HG03066 (cell line): Measurements from ENCODE around the gene LSM7.

Source experiments
- ATAC-seq: cut with Tn5 transposase; IDR thresholded peaks from one replicate; pipeline ENCODE4 v1.9.1; 2021; ENCODE audit warnings: low read depth; ENCODE audit not compliant: unreplicated experiment

The LSM7 gene

DNA sequence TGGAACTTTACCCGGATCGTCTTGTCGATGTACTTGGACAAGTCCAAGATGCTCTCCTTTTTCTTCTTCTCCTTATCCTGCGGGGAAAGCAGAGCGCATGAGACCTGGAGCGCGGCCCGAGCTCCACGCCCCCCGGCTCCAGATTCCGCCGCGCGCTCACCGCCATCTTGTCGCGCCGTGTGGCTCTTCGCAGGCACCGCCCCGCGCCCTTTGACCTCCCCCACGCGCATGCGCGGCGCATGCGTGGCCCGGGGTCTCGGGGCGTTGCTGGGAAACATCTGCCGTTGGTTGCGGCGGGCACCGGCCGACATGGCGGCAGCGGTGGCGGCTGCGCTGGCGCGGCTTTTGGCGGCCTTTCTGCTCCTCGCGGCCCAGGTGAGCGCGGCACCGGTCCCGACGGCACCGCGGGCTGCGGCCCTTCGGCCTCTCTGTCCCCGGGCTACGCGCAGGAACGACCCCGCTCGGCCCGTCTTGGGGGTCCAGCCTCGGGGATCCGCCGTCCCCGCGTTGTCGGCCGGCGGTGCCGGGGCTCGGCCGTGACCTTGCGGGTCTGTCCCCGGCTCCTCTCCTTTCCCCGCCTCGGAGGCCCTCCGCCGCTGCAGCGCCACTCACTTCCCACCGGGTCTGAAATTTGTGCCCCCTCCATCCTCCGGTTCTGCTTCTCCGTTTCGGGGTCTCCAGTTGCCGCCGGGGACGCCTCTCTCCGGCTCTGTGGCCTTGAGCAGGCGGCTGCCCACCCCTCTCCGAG, at the start of gene LSM7, which contains the start of gene SPPL2B:
TSS of gene LSM7 (minus strand) at position 186 of the 748 bp plus-strand sequence. CDS start at position 166, 20 bp downstream.
TSS of gene SPPL2B (plus strand) at position 284 of the 748 bp plus-strand sequence. CDS start at position 310, 26 bp downstream.
- no peak for ATAC-seq

- ATAC-seq = no peak
Measured at GRCh38 chr19:2376784-2377519, 48.6 kb upstream of the LSM7 start.

GRCh38 chr19:2375353-2376121, 47.2 kb upstream of the LSM7 start:
- ATAC-seq = no peak

- ATAC-seq = no peak
Measured at GRCh38 chr19:2374808-2375207, 46.4 kb upstream of the LSM7 start.

DNA sequence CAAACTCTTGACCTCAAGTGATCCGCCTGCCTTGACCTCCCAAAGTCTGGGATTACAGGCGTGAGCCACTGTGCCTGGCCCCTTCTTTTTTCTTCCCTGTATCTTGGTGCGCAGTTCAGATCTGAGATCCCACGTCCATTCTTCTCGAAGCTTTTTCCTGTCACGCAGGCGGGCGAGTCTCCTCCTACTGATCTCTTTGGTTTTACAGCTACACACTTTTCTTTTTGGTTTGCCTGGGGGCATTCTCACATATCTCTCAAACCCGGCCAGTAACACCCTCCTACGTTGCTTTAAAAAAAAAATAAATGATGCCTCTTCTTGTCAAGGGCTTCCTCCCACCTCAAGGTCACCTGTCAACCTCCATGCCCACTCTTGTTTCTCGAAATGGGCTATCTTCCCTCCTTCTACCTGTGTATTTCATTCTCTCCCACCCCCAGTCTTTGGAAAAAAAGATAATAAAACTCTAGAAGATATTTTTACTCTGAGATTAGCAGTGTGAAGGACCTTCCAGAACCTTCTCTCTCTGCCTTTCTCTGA, 43.8 kb upstream of the LSM7 start:
- ATAC-seq = no peak

- ATAC-seq = no peak
Measured at GRCh38 chr19:2371656-2372055, 43.3 kb upstream of the LSM7 start.

- no peak for ATAC-seq
Measured at GRCh38 chr19:2365201-2365970, 37.0 kb upstream of the LSM7 start.

GRCh38 chr19:2363419-2363818, 35.0 kb upstream of the LSM7 start:
- no peak for ATAC-seq

DNA sequence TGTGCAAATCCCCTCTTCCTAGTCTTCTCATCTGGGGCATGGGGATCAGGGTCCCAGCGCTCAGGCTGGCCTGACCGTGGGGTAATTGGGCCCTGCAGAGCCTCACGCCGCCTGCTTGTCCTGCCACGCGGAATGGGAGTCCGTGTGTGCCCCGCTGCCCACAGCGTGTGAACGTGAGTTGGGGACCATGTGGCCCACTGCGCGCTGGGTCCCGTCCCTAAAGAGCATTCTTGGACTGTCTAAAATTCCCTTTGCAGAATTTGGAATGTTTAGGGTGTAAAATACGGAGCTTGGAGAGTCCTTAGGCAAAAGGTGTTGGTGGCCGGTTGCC, 34.5 kb upstream of the LSM7 start:
- no peak for ATAC-seq

DNA sequence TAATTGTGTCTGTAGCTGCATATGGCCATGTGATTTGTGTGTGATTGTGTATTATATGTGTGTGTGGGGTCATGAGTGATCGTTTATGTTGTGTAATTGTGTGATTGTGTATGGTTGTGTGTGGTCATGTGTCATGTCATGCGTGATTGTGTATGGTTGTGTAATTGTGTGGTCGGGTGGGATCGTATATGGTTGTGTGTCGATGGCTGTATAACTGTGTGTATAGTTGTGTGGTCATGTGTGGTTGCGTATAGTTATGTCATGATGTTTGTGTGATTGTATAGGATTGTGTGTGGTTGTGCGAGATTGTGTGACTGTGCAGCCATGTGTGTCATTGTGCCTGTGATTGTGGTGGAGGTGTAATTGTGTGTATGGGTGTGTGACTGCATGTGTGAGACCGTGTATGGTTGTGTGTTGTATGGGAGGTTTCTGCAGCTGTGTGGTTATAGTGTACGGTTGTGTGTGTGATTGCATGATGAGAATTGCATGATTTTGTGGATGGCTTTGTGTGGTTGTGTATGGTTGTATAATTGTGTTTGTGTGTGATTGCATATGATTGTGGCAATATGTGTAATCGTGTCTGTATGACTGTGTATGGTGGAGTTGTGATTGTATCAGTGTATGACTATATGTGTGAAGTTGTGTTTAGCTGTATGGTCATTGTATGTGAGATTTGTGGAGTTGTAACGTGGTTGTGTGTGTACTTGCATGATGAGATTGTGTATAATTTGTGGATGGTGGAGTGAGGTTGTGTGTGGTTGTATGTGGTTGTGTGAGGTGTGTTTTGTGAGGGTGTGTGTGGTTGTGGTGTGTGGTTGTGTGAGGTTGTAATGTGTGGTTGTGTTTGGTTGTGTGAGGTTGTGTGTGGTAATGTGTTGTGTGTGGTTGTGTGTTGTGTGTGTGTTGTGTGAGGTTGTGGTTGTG, 33.9 kb upstream of the LSM7 start:
- ATAC-seq = no peak

GRCh38 chr19:2361246-2362045, 33.1 kb upstream of the LSM7 start:
- no peak for ATAC-seq

DNA sequence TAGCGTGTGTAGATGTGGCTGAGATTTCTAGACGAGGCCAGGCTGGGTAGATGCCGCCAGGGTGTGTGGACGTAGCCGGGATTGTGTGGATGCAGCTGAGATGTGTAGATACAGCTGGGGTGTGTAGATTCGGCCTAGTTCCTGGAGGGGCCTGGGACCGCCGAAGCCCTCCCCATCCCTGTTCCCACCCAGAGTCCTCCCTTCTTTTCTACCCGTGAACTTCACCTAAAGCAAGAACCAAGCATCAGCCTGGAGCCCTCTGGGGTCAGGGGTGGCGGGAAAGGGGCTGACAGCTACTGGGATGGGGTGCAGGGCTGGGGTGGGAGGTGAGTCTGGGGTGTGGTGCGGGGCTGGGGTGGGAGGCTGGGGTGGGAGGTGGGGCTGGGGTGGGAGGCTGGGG, 32.4 kb upstream of the LSM7 start:
- ATAC-seq = no peak

GRCh38 chr19:2359992-2360685, 31.8 kb upstream of the LSM7 start, which contains the start of gene TMPRSS9:
TSS of gene TMPRSS9 (plus strand) at chr19:2360265. CDS start at chr19:2389786, 29,521 bp downstream.
- no peak for ATAC-seq

DNA sequence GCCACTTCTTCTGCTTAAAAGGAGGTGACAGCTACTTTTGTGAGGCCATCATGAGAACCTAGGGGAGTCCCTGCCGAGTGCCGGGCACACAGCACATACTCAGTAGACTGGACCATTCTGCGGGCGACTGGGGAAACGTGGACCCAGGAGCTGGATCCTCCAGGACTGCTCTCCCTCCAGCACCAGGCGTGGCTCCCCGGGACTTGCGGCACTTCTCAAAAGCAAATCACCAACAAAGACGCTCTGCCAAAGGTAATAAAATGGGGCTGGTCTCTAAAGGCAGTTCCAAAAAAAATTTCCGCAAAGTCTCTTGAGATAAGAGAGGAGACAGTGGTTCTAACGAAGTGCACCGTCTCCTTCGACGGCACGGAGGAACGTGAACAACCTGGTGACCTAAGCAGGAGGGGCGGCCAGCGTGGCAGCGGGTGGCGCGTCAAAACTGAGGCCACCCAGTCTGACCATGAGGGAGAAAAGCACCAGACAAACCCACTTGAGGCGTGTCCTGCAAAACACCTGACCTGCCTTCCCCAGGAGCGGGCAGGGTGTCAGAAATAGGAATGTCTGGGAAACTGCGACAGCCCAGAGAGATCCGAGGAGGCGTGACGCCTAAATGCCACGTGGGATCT, 30.3 kb upstream of the LSM7 start:
- no peak for ATAC-seq

GRCh38 chr19:2357279-2358206, 29.2 kb upstream of the LSM7 start:
- ATAC-seq = no peak

DNA sequence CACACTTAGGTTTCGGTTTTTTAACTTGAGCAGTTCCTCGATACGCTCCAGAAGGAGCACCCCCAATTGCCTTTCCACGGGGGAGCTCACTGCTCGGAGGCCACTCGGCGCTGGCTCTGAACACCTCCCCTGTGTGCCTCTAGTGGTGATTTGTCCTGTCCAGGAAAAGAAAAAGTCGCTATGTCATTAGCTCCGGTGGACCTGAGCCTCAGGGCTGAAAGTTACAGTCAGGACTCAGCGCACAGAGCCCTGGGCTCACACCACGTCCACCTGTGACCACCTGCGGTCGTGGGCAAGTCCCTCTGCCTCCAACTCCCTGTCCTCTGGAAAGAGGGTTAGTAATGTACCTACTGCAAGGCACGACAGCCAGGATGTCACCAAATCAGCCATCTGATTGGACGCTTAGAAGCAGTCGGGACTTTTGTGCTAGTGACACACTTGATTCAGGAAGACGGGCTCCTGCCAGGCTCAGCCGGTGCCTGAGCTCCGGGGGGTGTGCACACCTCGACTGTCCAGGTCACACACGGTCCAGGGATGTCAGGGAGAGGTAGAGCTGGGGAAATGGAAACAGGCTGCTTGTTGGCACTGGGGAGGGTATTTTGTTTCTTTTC, 27.8 kb upstream of the LSM7 start:
- no peak for ATAC-seq
